22Rv1 (cell line): ENCODE results near the gene AP1M2.

Source experiments
- H3K27ac ChIP-seq: fragments of 450-650 bp; 2 replicates; pipeline ENCODE4 v1.5.1; 2017
- CTCF ChIP-seq: fragments of 450-650 bp; IDR thresholded peaks from 2 replicates; pipeline ENCODE4 v1.5.1; 2017; ENCODE audit warnings: mild to moderate bottlenecking
- ZFX ChIP-seq: fragments of 450-650 bp; IDR thresholded peaks from 2 replicates; pipeline ENCODE4 v1.6.1; 2017; ENCODE audit warnings: antibody characterized with exemption, borderline replicate concordance

The AP1M2 gene

GRCh38 chr19:10587022-10587838 is at the start of gene AP1M2:
TSS of gene AP1M2 (minus strand) at chr19:10587312. CDS start at chr19:10587231, 81 bp downstream.
- TF ChIP-seq CTCF (no peak), ZFX (no peak)
- peak within 1 kb of the TSS; percentile 71 for H3K27ac ChIP-seq

- peak overlapping the region; percentile 83 for H3K27ac ChIP-seq
- no peak for TF ChIP-seq ZFX
- no peak for TF ChIP-seq CTCF
Measured at GRCh38 chr19:10636304-10636972, 49.3 kb upstream of the AP1M2 start.

- H3K27ac ChIP-seq: peak overlapping the region; percentile 83
- TF ChIP-seq CTCF: no peak
- no peak for TF ChIP-seq ZFX
Measured at GRCh38 chr19:10634963-10635362, 47.9 kb upstream of the AP1M2 start.

GRCh38 chr19:10634430-10634829 is 47.3 kb upstream of the AP1M2 start:
- no peak for TF ChIP-seq ZFX
- no peak for TF ChIP-seq CTCF
- H3K27ac ChIP-seq: 0 out of 2 replicates have a peak overlapping the region, but pooled peaks have one; percentile 83

- TF ChIP-seq CTCF (no peak), ZFX (no peak)
Measured at GRCh38 chr19:10631874-10632273, 44.8 kb upstream of the AP1M2 start.

GRCh38 chr19:10625762-10626138 is 38.6 kb upstream of the AP1M2 start:
- H3K27ac ChIP-seq: peak overlapping the region; percentile 92
- TF ChIP-seq ZFX: no peak
- TF ChIP-seq CTCF: no peak

More at GRCh38 chr19:10631874-10632273, 44.8 kb upstream of the AP1M2 start:
- H3K27ac ChIP-seq: no peak overlapping the region
